K562 (cell line): ENCODE measurements around the gene GALNT7. TPM values are rescaled to one million over a fixed set of nuclear protein-coding genes. Genes with fewer than 3 reads are reported as not detected.

Experiments used
- BCOR ChIP-seq: fragments of 450-650 bp; IDR thresholded peaks from 2 replicates; pipeline ENCODE4 v1.6.1; 2016
- CTBP1 ChIP-seq: fragments of 450-650 bp; IDR thresholded peaks from 2 replicates; pipeline ENCODE4 v1.6.1; 2016; ENCODE audit warnings: borderline replicate concordance
- DNMT1 ChIP-seq: fragments of 450-650 bp; IDR thresholded peaks from 2 replicates; pipeline ENCODE4 v1.6.1; 2016; ENCODE audit warnings: antibody characterized with exemption, mild to moderate bottlenecking
- GTF2B ChIP-seq: IDR thresholded peaks from 2 replicates; pipeline ENCODE4 v1.6.1; 2011; ENCODE audit not compliant: insufficient read length; ENCODE audit errors: extremely low read depth
- HNRNPH1 ChIP-seq: fragments of 200-400 bp; formaldehyde crosslinking; optimal IDR thresholded peaks from 2 replicates; pipeline ENCODE3; 2017; ENCODE audit warnings: low read depth, mild to moderate bottlenecking, low read length, moderate library complexity
- JUN ChIP-seq, 2 experiments: sonication (generic) in 1 of 2; formaldehyde crosslinking in 1 of 2; IDR thresholded peaks; 2 replicates each; pipeline versions ENCODE4 v1.6.1 to v1.8.0; 2012 to 2022; ENCODE audit warnings: borderline replicate concordance in 2 of 2, mild to moderate bottlenecking in 2 of 2, improper control_type of control experiment in 1 of 2, low read depth in 1 of 2, low read length in 1 of 2, missing genetic modification reagents in 1 of 2
- LARP7 ChIP-seq: fragments of 450-650 bp; IDR thresholded peaks from 2 replicates; pipeline ENCODE4 v1.6.1; 2016
- MGA ChIP-seq: fragments of 450-650 bp; IDR thresholded peaks from 2 replicates; pipeline ENCODE4 v1.6.1; 2016; ENCODE audit warnings: mild to moderate bottlenecking, moderate library complexity
- MYBL2 ChIP-seq, 2 experiments: fragments of 450-650 bp in 1 of 2; sonication (generic) in 1 of 2; formaldehyde crosslinking in 1 of 2; IDR thresholded peaks; 2 replicates each; pipeline versions ENCODE4 v1.6.1 to v1.8.1; 2017 to 2022; ENCODE audit warnings: borderline replicate concordance in 1 of 2, inconsistent platforms in 1 of 2, low read depth in 1 of 2, mild to moderate bottlenecking in 1 of 2, missing genetic modification reagents in 1 of 2, moderate library complexity in 1 of 2
- PKNOX1 ChIP-seq: fragments of 450-650 bp; IDR thresholded peaks from 2 replicates; pipeline ENCODE4 v1.6.1; 2016
- POLR2AphosphoS5 ChIP-seq: IDR thresholded peaks from 2 replicates; pipeline ENCODE4 v1.6.1; 2011; ENCODE audit warnings: mild to moderate bottlenecking, low read depth, low read length, moderate library complexity; ENCODE audit not compliant: control insufficient read depth, insufficient read depth
- POLR2B ChIP-seq: fragments of 450-650 bp; IDR thresholded peaks from 2 replicates; pipeline ENCODE4 v1.6.1; 2018; ENCODE audit warnings: low read depth; ENCODE audit not compliant: partially characterized antibody
- SETDB1 ChIP-seq: IDR thresholded peaks from one replicate; pipeline ENCODE4 v1.6.1; 2012; ENCODE audit warnings: low read length, control low read depth, inconsistent platforms
- polyA plus RNA-seq, 8 experiments: library from polyadenylated mRNA; depleted of rRNA in 4 of 8; stranded (reverse) in 5 of 8; unstranded in 3 of 8; fragments of >200 nt; fragmentation: Nextera tagmentation in 2 of 8; fragmentation: Illumina TruSeq in 1 of 8; extraction: Ambion mirVana in 2 of 8; extraction: Trizol in 1 of 8; gene quantifications; 2 replicates each; pipeline versions ENCODE4 v1.2.1 to v1.2.3, GENCODE V29; 2011 to 2014; ENCODE audit warnings: inconsistent platforms in 1 of 8, missing spikeins in 1 of 8
- total RNA-seq, 7 experiments: library from RNA; depleted of rRNA in 6 of 7; stranded (reverse); fragments of >200 nt in 6 of 7; fragmentation: Illumina TruSeq in 2 of 7; extraction: Trizol in 2 of 7; gene quantifications; 2 replicates each; pipeline versions ENCODE4 v1.2.1 to v1.2.3, GENCODE V29; 2011 to 2021; ENCODE audit warnings: low replicate concordance in 1 of 7

GALNT7 gene
- total and polyA plus RNA-seq, 9 of the 15 experiments (the other 6 are each of a cell fraction or from before 2014, with no cell fraction given), result 16.7 to 38.7 (median 31.1) TPM

- no peak for TF ChIP-seq HNRNPH1
- TF ChIP-seq BCOR, result no peak
- peak; percentile 56; the same call in 1 of the 2 replicates for TF ChIP-seq POLR2AphosphoS5
- TF ChIP-seq DNMT1, result no peak
- TF ChIP-seq GTF2B, result no peak
- TF ChIP-seq LARP7, result 0 out of 2 replicates have a peak, but pooled peaks have one; percentile 38
- no peak for TF ChIP-seq MYBL2 (IDR thresholded peaks at IDR 0.05; ENCODE audit: low read depth)
- TF ChIP-seq MYBL2 (CRISPR knock-in tag; IDR thresholded peaks at IDR 0.05; ENCODE audit: borderline replicate concordance), result no peak
- peak; percentile 75 for TF ChIP-seq POLR2B
- TF ChIP-seq SETDB1, result no peak
- TF ChIP-seq JUN (IDR thresholded peaks at IDR 0.05; ENCODE audit: borderline replicate concordance, low read depth, low read length), result no peak
- no peak for TF ChIP-seq JUN (CRISPR knock-in tag; IDR thresholded peaks at IDR 0.05; ENCODE audit: borderline replicate concordance)
- peak; percentile 61; the same call in 1 of the 2 replicates for TF ChIP-seq CTBP1
- TF ChIP-seq MGA, result peak; percentile 29; the same call in 1 of the 2 replicates
- peak; percentile 43; the same call in 1 of the 2 replicates for TF ChIP-seq PKNOX1
These were observed 202.1 kb downstream of the GALNT7 start, which contains the start of gene SAP30 (continued) for GRCh38 chr4:173370477-173371291.
